ENCODE data around the gene GSG1L2. TPM values are rescaled to one million over a fixed set of nuclear protein-coding genes. Genes with fewer than 3 reads are reported as not detected.

GSG1L2 gene
- polyA plus RNA-seq, 3 donors, result not detected

- H3K27ac ChIP-seq (ENCODE audit: low read depth in 1 of 2, low read length in 2 of 2), result no peak overlapping the region
- intact Hi-C loops (cut with micrococcal nuclease), result no loop called here
- no peaks in the 10 kb centered on the region for H3K79me2 ChIP-seq (ENCODE audit: insufficient read depth, low read length)
- Mint-ChIP-seq H3K36me3 (no peaks in the 10 kb centered on the region), H3K27ac (no peak overlapping the region), H3K4me3 (no peak overlapping the region), H3K9me3 (peaks cover 0 to 3% (median 0%) of the 10 kb centered on the region in 7 donors), H3K4me1 (no peaks in the 10 kb centered on the region), H3K27me3 (ENCODE audit: low read depth in 3 of 3) (peaks cover 1 to 6% (median 3%) of the 10 kb centered on the region in 3 donors)
- TF ChIP-seq CTCF (IDR thresholded peaks at IDR 0.05), result no peak
- no peaks in the 10 kb centered on the region for H3K4me1 ChIP-seq (ENCODE audit: control insufficient read depth in 1 of 2, insufficient read depth in 2 of 2, low read length in 2 of 2)
- no peak overlapping the region for H3K9ac ChIP-seq (ENCODE audit: insufficient read depth, low read length, poor library complexity, severe bottlenecking)
- peaks cover 0 to 3% of the 10 kb centered on the region in 2 donors for H3K27me3 ChIP-seq (ENCODE audit: control insufficient read depth in 2 of 2, insufficient read depth in 2 of 2, low read length in 2 of 2)
- H4K20me1 ChIP-seq (ENCODE audit: insufficient read depth, low read length), result no peaks in the 10 kb centered on the region
- WGBS (ENCODE audit: insufficient coverage), result 90% methylated on average over 2 of the region's 4 CpGs
- H3K9me3 ChIP-seq (replicated peaks in 1 of 2; ENCODE audit: control insufficient read depth in 1 of 2, insufficient read depth in 1 of 2, low read length in 2 of 2), result no peaks in the 10 kb centered on the region
- H3K4me2 ChIP-seq (replicated peaks; ENCODE audit: extremely low read depth, low read length, poor library complexity, severe bottlenecking), result no peak overlapping the region
- DNase-seq, result no peak
- no peak overlapping the region for H3K4me3 ChIP-seq (replicated peaks in 1 of 3; ENCODE audit: low read depth in 2 of 3, low read length in 3 of 3)
- H2AFZ ChIP-seq (ENCODE audit: insufficient read depth, low read depth, low read length, poor library complexity, severe bottlenecking), result no peak overlapping the region
- no peaks in the 10 kb centered on the region for H3K36me3 ChIP-seq (replicated peaks in 1 of 2; ENCODE audit: control insufficient read depth in 1 of 2, insufficient read depth in 2 of 2, low read length in 2 of 2)
Measured at GRCh38 chr17:9845306-9845705, 23.4 kb upstream of the GSG1L2 start.

GRCh38 chr17:9844153-9844552, 22.3 kb upstream of the GSG1L2 start:
- no peak overlapping the region for H3K4me2 ChIP-seq (replicated peaks; ENCODE audit: extremely low read depth, low read length, poor library complexity, severe bottlenecking)
- H3K36me3 Mint-ChIP-seq, result no peaks in the 10 kb centered on the region
- H3K9ac ChIP-seq (ENCODE audit: insufficient read depth, low read length, poor library complexity, severe bottlenecking), result no peak overlapping the region
- peaks cover 4 to 7% (median 6%) of the 10 kb centered on the region in 3 donors for H3K27me3 Mint-ChIP-seq (ENCODE audit: low read depth in 3 of 3)
- no peaks in the 10 kb centered on the region for H3K4me1 Mint-ChIP-seq
- H3K27me3 ChIP-seq (ENCODE audit: control insufficient read depth in 2 of 2, insufficient read depth in 2 of 2, low read length in 2 of 2), result peaks cover 0 to 3% of the 10 kb centered on the region in 2 donors
- H3K79me2 ChIP-seq (ENCODE audit: insufficient read depth, low read length), result no peaks in the 10 kb centered on the region
- H3K27ac Mint-ChIP-seq, result no peak overlapping the region
- no peaks in the 10 kb centered on the region for H3K4me1 ChIP-seq (ENCODE audit: control insufficient read depth in 1 of 2, insufficient read depth in 2 of 2, low read length in 2 of 2)
- H3K9me3 ChIP-seq (replicated peaks in 1 of 2; ENCODE audit: control insufficient read depth in 1 of 2, insufficient read depth in 1 of 2, low read length in 2 of 2), result no peaks in the 10 kb centered on the region
- H3K9me3 Mint-ChIP-seq, result peaks cover 0 to 3% (median 0%) of the 10 kb centered on the region in 7 donors
- H3K36me3 ChIP-seq (replicated peaks in 1 of 2; ENCODE audit: control insufficient read depth in 1 of 2, insufficient read depth in 2 of 2, low read length in 2 of 2), result no peaks in the 10 kb centered on the region
- WGBS (ENCODE audit: insufficient coverage), result 95% methylated on average over 8 of the region's 8 CpGs
- no peak for TF ChIP-seq CTCF (IDR thresholded peaks at IDR 0.05)
- no peak overlapping the region for H3K4me3 ChIP-seq (replicated peaks in 1 of 3; ENCODE audit: low read depth in 2 of 3, low read length in 3 of 3)
- H3K4me3 Mint-ChIP-seq, result no peak overlapping the region
- no peak for DNase-seq
- no peak overlapping the region for H3K27ac ChIP-seq (ENCODE audit: low read depth in 1 of 2, low read length in 2 of 2)
- intact Hi-C loops (cut with micrococcal nuclease), result no loop called here
- no peak overlapping the region for H2AFZ ChIP-seq (ENCODE audit: insufficient read depth, low read depth, low read length, poor library complexity, severe bottlenecking)
- H4K20me1 ChIP-seq (ENCODE audit: insufficient read depth, low read length), result no peaks in the 10 kb centered on the region
